ENCODE results near the gene MAG. TPM values are rescaled to one million over a fixed set of nuclear protein-coding genes. Genes with fewer than 3 reads are reported as not detected.
A peak's percentile ranks its signal among the peaks of the same experiment; 100 is the strongest.

The MAG gene
- total RNA-seq, 2 experiments from 2014 or later, result 0.19 to 0.77 TPM

- peaks cover 32% of the 10 kb centered on the region for H3K4me1 Mint-ChIP-seq (ENCODE audit: low read depth)
- H3K27ac Mint-ChIP-seq, result peak within 1 kb of the TSS; percentile 98
- intact Hi-C loops (cut with micrococcal nuclease), result loop anchor here (1.0 to 2.0 kb wide), 7 partner anchors 14 to 364 kb away; partner anchors contain the start of gene LSR
- CTCF ChIA-PET, result interaction anchor here (0.6 to 1.5 kb wide), 5 partner anchors 10 to 157 kb away, joined by 3 to 8 read pairs (median 5); no protein-coding TSS in a partner anchor
- no peaks in the 10 kb centered on the region for H3K9me3 Mint-ChIP-seq
- peak within 1 kb of the TSS; percentile 46 for H3K4me3 Mint-ChIP-seq
- peak; percentile 91 for DNase-seq
- no peaks in the 10 kb centered on the region for H3K36me3 Mint-ChIP-seq (ENCODE audit: low read depth)
- H3K27me3 Mint-ChIP-seq (ENCODE audit: low read depth), result peaks cover 2% of the 10 kb centered on the region
Observed at GRCh38 chr19:35347171-35347929, 55.4 kb downstream of the MAG start, which contains the start of gene FFAR1. TSS of gene FFAR1 (plus strand) at chr19:35347902. CDS start at chr19:35351552, 3,650 bp downstream.

GRCh38 chr19:35347930-35348298 lies 56.0 kb downstream of the MAG start:
- intact Hi-C loops (cut with micrococcal nuclease), result loop anchor here (1.0 to 2.0 kb wide), 7 partner anchors 15 to 363 kb away; partner anchors contain the start of gene LSR
- Mint-ChIP-seq H3K9me3 (no peaks in the 10 kb centered on the region), H3K4me3 (peak overlapping the region; percentile 46), H3K27ac (peak overlapping the region; percentile 98), H3K4me1 (ENCODE audit: low read depth) (peaks cover 36% of the 10 kb centered on the region), H3K27me3 (ENCODE audit: low read depth) (peaks cover 2% of the 10 kb centered on the region), H3K36me3 (ENCODE audit: low read depth) (no peaks in the 10 kb centered on the region)
- CTCF ChIA-PET, result interaction anchor here (0.6 to 1.5 kb wide), 4 partner anchors 10 to 156 kb away, joined by 4 to 8 read pairs (median 6); no protein-coding TSS in a partner anchor
- DNase-seq, result no peak

- no peak for DNase-seq
- Mint-ChIP-seq H3K27me3 (ENCODE audit: low read depth) (peaks cover 2% of the 10 kb centered on the region), H3K36me3 (ENCODE audit: low read depth) (no peaks in the 10 kb centered on the region), H3K4me3 (no peak overlapping the region), H3K4me1 (ENCODE audit: low read depth) (peaks cover 38% of the 10 kb centered on the region), H3K27ac (peak overlapping the region; percentile 9), H3K9me3 (no peaks in the 10 kb centered on the region)
- intact Hi-C loops (cut with micrococcal nuclease), result no loop called here
- CTCF ChIA-PET, result interaction anchor here (0.7 to 1.6 kb wide), 2 partner anchors 146 to 199 kb away, joined by 3 to 8 read pairs; no protein-coding TSS in a partner anchor
Observed at GRCh38 chr19:35348911-35349611, 57.1 kb downstream of the MAG start.

- no peak for DNase-seq
- H3K9me3 Mint-ChIP-seq, result no peaks in the 10 kb centered on the region
- intact Hi-C loops (cut with micrococcal nuclease), result no loop called here
- peaks cover 38% of the 10 kb centered on the region for H3K4me1 Mint-ChIP-seq (ENCODE audit: low read depth)
- no peaks in the 10 kb centered on the region for H3K36me3 Mint-ChIP-seq (ENCODE audit: low read depth)
- H3K4me3 Mint-ChIP-seq, result no peak overlapping the region
- H3K27ac Mint-ChIP-seq, result peak overlapping the region; percentile 9
- H3K27me3 Mint-ChIP-seq (ENCODE audit: low read depth), result peaks cover 2% of the 10 kb centered on the region
- CTCF ChIA-PET, result interaction anchor here (0.6 to 1.6 kb wide), 2 partner anchors 13 to 145 kb away, joined by 3 to 8 read pairs; no protein-coding TSS in a partner anchor
Observed at GRCh38 chr19:35349614-35350521, 57.9 kb downstream of the MAG start.

GRCh38 chr19:35350591-35350990 lies 58.6 kb downstream of the MAG start:
- intact Hi-C loops (cut with micrococcal nuclease), result no loop called here
- H3K36me3 Mint-ChIP-seq (ENCODE audit: low read depth), result no peaks in the 10 kb centered on the region
- no peak overlapping the region for H3K4me3 Mint-ChIP-seq
- DNase-seq, result no peak
- H3K9me3 Mint-ChIP-seq, result no peaks in the 10 kb centered on the region
- CTCF ChIA-PET, result interaction anchor here (1.1 kb wide), 1 partner anchor 24 kb away, joined by 3 read pairs; no protein-coding TSS in a partner anchor
- no peak overlapping the region for H3K27ac Mint-ChIP-seq
- peaks cover 38% of the 10 kb centered on the region for H3K4me1 Mint-ChIP-seq (ENCODE audit: low read depth)
- H3K27me3 Mint-ChIP-seq (ENCODE audit: low read depth), result peaks cover 2% of the 10 kb centered on the region

GRCh38 chr19:35351411-35352176 lies 59.6 kb downstream of the MAG start:
- peaks cover 28% of the 10 kb centered on the region for H3K4me1 Mint-ChIP-seq (ENCODE audit: low read depth)
- no peak overlapping the region for H3K4me3 Mint-ChIP-seq
- H3K27ac Mint-ChIP-seq, result no peak overlapping the region
- no peaks in the 10 kb centered on the region for H3K36me3 Mint-ChIP-seq (ENCODE audit: low read depth)
- no peaks in the 10 kb centered on the region for H3K27me3 Mint-ChIP-seq (ENCODE audit: low read depth)
- no peaks in the 10 kb centered on the region for H3K9me3 Mint-ChIP-seq
- intact Hi-C loops (cut with micrococcal nuclease), result loop anchor here (1.0 kb wide), 2 partner anchors 117 to 144 kb away; no protein-coding TSS in a partner anchor
- DNase-seq, result no peak
- CTCF ChIA-PET, result interaction anchor here (1.1 to 5.4 kb wide), 2 partner anchors 23 to 117 kb away, joined by 3 to 52 read pairs; no protein-coding TSS in a partner anchor

GRCh38 chr19:35352177-35352447 lies 60.2 kb downstream of the MAG start:
- no peak for DNase-seq
- intact Hi-C loops (cut with micrococcal nuclease), result loop anchor here (1.0 kb wide), 2 partner anchors 116 to 143 kb away; no protein-coding TSS in a partner anchor
- Mint-ChIP-seq H3K36me3 (ENCODE audit: low read depth) (no peaks in the 10 kb centered on the region), H3K4me3 (no peak overlapping the region), H3K4me1 (ENCODE audit: low read depth) (peaks cover 23% of the 10 kb centered on the region), H3K9me3 (no peaks in the 10 kb centered on the region), H3K27ac (no peak overlapping the region), H3K27me3 (ENCODE audit: low read depth) (no peaks in the 10 kb centered on the region)
- CTCF ChIA-PET, result interaction anchor here (0.7 to 5.4 kb wide), 8 partner anchors 83 to 143 kb away, joined by 3 to 52 read pairs (median 4); no protein-coding TSS in a partner anchor

- CTCF ChIA-PET, result interaction anchor here (0.6 to 5.4 kb wide), 24 partner anchors 9 to 356 kb away, joined by 3 to 52 read pairs (median 4); no protein-coding TSS in a partner anchor
- Mint-ChIP-seq H3K9me3 (no peaks in the 10 kb centered on the region), H3K27ac (no peak overlapping the region), H3K27me3 (ENCODE audit: low read depth) (no peaks in the 10 kb centered on the region), H3K4me3 (no peak overlapping the region), H3K36me3 (ENCODE audit: low read depth) (no peaks in the 10 kb centered on the region), H3K4me1 (ENCODE audit: low read depth) (peaks cover 22% of the 10 kb centered on the region)
- peak; percentile 85 for DNase-seq
- intact Hi-C loops (cut with micrococcal nuclease), result loop anchor here (1.0 kb wide), 2 partner anchors 116 to 143 kb away; no protein-coding TSS in a partner anchor
Observed at GRCh38 chr19:35352448-35353304, 60.7 kb downstream of the MAG start.

- Mint-ChIP-seq H3K27ac (no peak overlapping the region), H3K9me3 (no peaks in the 10 kb centered on the region), H3K27me3 (ENCODE audit: low read depth) (no peaks in the 10 kb centered on the region), H3K4me1 (ENCODE audit: low read depth) (peaks cover 20% of the 10 kb centered on the region), H3K36me3 (ENCODE audit: low read depth) (no peaks in the 10 kb centered on the region), H3K4me3 (no peak overlapping the region)
- intact Hi-C loops (cut with micrococcal nuclease), result no loop called here
- CTCF ChIA-PET, result interaction anchor here (0.7 to 5.4 kb wide), 19 partner anchors 8 to 225 kb away, joined by 3 to 52 read pairs (median 4); no protein-coding TSS in a partner anchor
- no peak for DNase-seq
Observed at GRCh38 chr19:35353635-35354034, 61.7 kb downstream of the MAG start.

GRCh38 chr19:35354898-35355297 lies 62.9 kb downstream of the MAG start:
- no peaks in the 10 kb centered on the region for H3K27me3 Mint-ChIP-seq (ENCODE audit: low read depth)
- no peak overlapping the region for H3K4me3 Mint-ChIP-seq
- intact Hi-C loops (cut with micrococcal nuclease), result no loop called here
- H3K9me3 Mint-ChIP-seq, result no peaks in the 10 kb centered on the region
- CTCF ChIA-PET, result interaction anchor here (2.0 to 5.4 kb wide), 3 partner anchors 23 to 140 kb away, joined by 6 to 52 read pairs (median 44); no protein-coding TSS in a partner anchor
- DNase-seq, result no peak
- peaks cover 18% of the 10 kb centered on the region for H3K4me1 Mint-ChIP-seq (ENCODE audit: low read depth)
- H3K36me3 Mint-ChIP-seq (ENCODE audit: low read depth), result no peaks in the 10 kb centered on the region
- H3K27ac Mint-ChIP-seq, result no peak overlapping the region

Measured in activated naive CD4-positive, alpha-beta T cell treated with anti-CD3 and anti-CD28 coated beads for 36 hours (primary cell).